ENCODE measurements around the gene FUT7. TPM values are rescaled to one million over a fixed set of nuclear protein-coding genes. Genes with fewer than 3 reads are reported as not detected.

Gene FUT7
- total and polyA plus RNA-seq, 2 donors from 2014 or later, result 0.60 TPM; not detected in 1

DNA sequence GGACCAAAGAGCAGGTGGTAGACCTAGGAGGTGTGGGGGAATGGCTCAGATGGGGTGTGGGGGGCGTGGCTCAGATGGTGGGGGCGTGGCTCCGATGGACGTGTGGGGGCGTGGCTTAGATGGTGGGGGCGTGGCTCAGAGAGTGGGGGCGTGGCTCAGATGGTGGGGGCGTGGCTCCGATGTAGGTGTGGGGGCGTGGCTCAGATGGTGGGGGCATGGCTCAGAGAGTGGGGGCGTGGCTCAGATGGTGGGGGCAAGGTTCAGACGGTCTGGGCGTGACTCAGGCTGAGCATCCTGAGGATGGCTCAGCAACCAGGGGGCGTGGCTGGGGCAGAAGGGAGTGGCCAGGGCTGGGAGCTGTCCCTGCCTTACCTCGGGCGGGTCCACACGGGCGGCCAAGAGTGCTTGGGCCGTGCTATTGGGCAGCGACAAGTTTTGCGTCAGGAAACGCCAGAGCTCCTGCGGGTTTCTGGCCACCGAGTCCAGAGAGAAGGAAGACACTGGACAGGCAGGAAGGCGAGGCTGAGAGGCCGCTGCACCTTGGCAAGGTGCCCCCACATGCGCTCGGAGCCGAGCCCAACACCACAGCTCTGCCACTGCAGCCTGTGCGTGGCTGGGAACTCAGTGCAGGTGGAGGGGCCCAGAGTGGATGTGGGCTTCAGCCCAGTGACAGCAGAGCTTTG is 9.8 kb downstream of the FUT7 start:
- H3K4me1 ChIP-seq (ENCODE audit: control insufficient read depth in 2 of 3, insufficient read depth in 2 of 3, low read depth in 1 of 3, low read length in 3 of 3), result peaks cover 0 to 17% (median 5%) of the 10 kb centered on the region in 3 donors
- H3K4me3 ChIP-seq (ENCODE audit: low read length in 3 of 3), result no peak overlapping the region
- H3K27ac ChIP-seq (ENCODE audit: low read depth in 2 of 2, low read length in 2 of 2), result no peak overlapping the region
- no peaks in the 10 kb centered on the region for H3K27me3 ChIP-seq (ENCODE audit: control insufficient read depth, insufficient read depth, low read length)
- H3K9ac ChIP-seq (ENCODE audit: low read length in 3 of 3), result no peak overlapping the region
- peak in 2 of 5 donors; percentile 30 to 82 for DNase-seq
- intact Hi-C loops (cut with DNase I), result loop anchor here (10.0 kb wide), 1 partner anchor 67 kb away; the partner anchor contains the start of gene LCN12
- H3K9me3 ChIP-seq (ENCODE audit: control insufficient read depth in 2 of 3, insufficient read depth in 1 of 3, low read length in 3 of 3), result no peaks in the 10 kb centered on the region
- FAIRE-seq, result no peak
- H3K36me3 ChIP-seq (ENCODE audit: control insufficient read depth in 2 of 3, insufficient read depth in 3 of 3, low read length in 3 of 3), result peaks cover 0 to 3% (median 0%) of the 10 kb centered on the region in 3 donors
- TF ChIP-seq, protein P1, sequence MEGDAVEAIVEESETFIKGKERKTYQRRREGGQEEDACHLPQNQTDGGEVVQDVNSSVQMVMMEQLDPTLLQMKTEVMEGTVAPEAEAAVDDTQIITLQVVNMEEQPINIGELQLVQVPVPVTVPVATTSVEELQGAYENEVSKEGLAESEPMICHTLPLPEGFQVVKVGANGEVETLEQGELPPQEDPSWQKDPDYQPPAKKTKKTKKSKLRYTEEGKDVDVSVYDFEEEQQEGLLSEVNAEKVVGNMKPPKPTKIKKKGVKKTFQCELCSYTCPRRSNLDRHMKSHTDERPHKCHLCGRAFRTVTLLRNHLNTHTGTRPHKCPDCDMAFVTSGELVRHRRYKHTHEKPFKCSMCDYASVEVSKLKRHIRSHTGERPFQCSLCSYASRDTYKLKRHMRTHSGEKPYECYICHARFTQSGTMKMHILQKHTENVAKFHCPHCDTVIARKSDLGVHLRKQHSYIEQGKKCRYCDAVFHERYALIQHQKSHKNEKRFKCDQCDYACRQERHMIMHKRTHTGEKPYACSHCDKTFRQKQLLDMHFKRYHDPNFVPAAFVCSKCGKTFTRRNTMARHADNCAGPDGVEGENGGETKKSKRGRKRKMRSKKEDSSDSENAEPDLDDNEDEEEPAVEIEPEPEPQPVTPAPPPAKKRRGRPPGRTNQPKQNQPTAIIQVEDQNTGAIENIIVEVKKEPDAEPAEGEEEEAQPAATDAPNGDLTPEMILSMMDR (IDR thresholded peaks at IDR 0.05; ENCODE audit: borderline replicate concordance, extremely low read depth, insufficient read depth), result no peak

GRCh38 chr9:137021568-137021978 is 10.3 kb downstream of the FUT7 start:
- H3K4me3 ChIP-seq (ENCODE audit: low read length in 3 of 3), result no peak overlapping the region
- TF ChIP-seq, protein P1 (IDR thresholded peaks at IDR 0.05; ENCODE audit: borderline replicate concordance, extremely low read depth, insufficient read depth), result no peak
- no peak overlapping the region for H3K27ac ChIP-seq (ENCODE audit: low read depth in 2 of 2, low read length in 2 of 2)
- DNase-seq (no peak), FAIRE-seq (no peak)
- intact Hi-C loops (cut with DNase I), result loop anchor here (10.0 kb wide), 1 partner anchor 67 kb away; the partner anchor contains the start of gene LCN12
- H3K9ac ChIP-seq (ENCODE audit: low read length in 3 of 3), result no peak overlapping the region
- H3K9me3 ChIP-seq (ENCODE audit: control insufficient read depth in 2 of 3, insufficient read depth in 1 of 3, low read length in 3 of 3), result no peaks in the 10 kb centered on the region
- peaks cover 0 to 12% (median 1%) of the 10 kb centered on the region in 3 donors for H3K4me1 ChIP-seq (ENCODE audit: control insufficient read depth in 2 of 3, insufficient read depth in 2 of 3, low read depth in 1 of 3, low read length in 3 of 3)
- H3K36me3 ChIP-seq (ENCODE audit: control insufficient read depth in 2 of 3, insufficient read depth in 3 of 3, low read length in 3 of 3), result peaks cover 0 to 8% (median 0%) of the 10 kb centered on the region in 3 donors
- no peaks in the 10 kb centered on the region for H3K27me3 ChIP-seq (ENCODE audit: control insufficient read depth, insufficient read depth, low read length)

DNA sequence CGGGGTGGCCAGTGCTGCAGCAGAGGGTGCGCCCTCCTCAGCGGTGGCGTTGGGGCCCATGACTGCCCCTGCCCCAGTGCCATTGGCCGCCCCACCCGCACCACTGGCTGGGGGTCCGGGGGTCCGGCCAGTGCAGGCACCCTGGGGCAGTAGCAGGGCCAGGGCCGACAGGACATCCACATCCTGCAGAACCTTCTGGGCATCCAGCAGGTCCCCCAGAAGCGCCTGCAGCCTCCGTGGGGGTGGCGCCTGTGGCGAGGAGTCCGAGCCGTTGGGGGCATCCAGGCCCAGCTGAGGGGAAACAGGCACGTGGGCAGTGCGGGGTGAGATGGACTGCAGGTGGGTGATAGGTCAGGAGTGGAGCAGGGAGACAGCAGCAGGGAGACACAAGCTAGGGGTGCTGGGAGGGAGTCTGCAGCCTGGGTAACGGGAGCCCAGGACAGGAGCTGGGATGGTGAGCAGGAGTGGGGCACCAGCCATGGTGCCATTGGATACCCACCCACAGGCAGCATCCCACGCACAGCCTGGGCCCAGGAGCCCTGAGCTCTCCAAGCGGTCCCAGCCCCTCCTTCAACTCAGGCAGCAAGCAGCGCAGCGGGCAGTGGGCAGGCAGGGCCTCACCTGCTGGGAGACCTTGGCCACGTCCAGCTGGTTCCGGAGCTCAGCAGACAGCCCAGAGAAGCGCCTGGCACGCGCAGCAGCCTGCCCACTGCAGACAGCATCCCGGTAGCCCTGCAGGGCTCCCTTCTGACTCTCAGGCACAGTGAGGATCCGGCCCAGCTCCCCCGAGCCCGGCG is 10.9 kb downstream of the FUT7 start:
- H3K27me3 ChIP-seq (ENCODE audit: control insufficient read depth, insufficient read depth, low read length), result no peaks in the 10 kb centered on the region
- no peaks in the 10 kb centered on the region for H3K9me3 ChIP-seq (ENCODE audit: control insufficient read depth in 2 of 3, insufficient read depth in 1 of 3, low read length in 3 of 3)
- TF ChIP-seq, protein P1 (IDR thresholded peaks at IDR 0.05; ENCODE audit: borderline replicate concordance, extremely low read depth, insufficient read depth), result no peak
- H3K36me3 ChIP-seq (ENCODE audit: control insufficient read depth in 2 of 3, insufficient read depth in 3 of 3, low read length in 3 of 3), result peaks cover 0 to 8% (median 0%) of the 10 kb centered on the region in 3 donors
- no peak overlapping the region for H3K9ac ChIP-seq (ENCODE audit: low read length in 3 of 3)
- DNase-seq, result no peak
- intact Hi-C loops (cut with DNase I), result loop anchor here (10.0 kb wide), 1 partner anchor 66 kb away; the partner anchor contains the start of gene LCN12
- H3K4me3 ChIP-seq (ENCODE audit: low read length in 3 of 3), result no peak overlapping the region
- peaks cover 0 to 6% (median 0%) of the 10 kb centered on the region in 3 donors for H3K4me1 ChIP-seq (ENCODE audit: control insufficient read depth in 2 of 3, insufficient read depth in 2 of 3, low read depth in 1 of 3, low read length in 3 of 3)
- no peak overlapping the region for H3K27ac ChIP-seq (ENCODE audit: low read depth in 2 of 2, low read length in 2 of 2)
- no peak for FAIRE-seq
